ENCODE data around the gene FAM83B.
"Not testable (repeated sequence)": the region's sequence is repeated elsewhere in the genome, so short reads cannot be mapped to it uniquely, and the experiment has no call there.

Gene FAM83B

GRCh38 chr6:54846243-54846856 is at the start of gene FAM83B:
FAM83B (plus strand) TSS chr6:54846771; CDS start chr6:54870247, 23,476 bp downstream.
- ATAC-seq: no peak
- no peak for TF ChIP-seq SNAI2 (CRISPR knock-in tag; IDR thresholded peaks at IDR 0.05)
- no peak for TF ChIP-seq ESRRG (CRISPR knock-in tag; IDR thresholded peaks at IDR 0.05)
- TF ChIP-seq ZFP3 (CRISPR knock-in tag; IDR thresholded peaks at IDR 0.05): no peak
- TF ChIP-seq ZNF565 (CRISPR knock-in tag; conservative IDR thresholded peaks at IDR 0.05; ENCODE audit: low read depth): no peak
- TF ChIP-seq BACH2 (CRISPR knock-in tag; IDR thresholded peaks at IDR 0.05; ENCODE audit: borderline replicate concordance): no peak
- no peak for TF ChIP-seq ZC3H10 (CRISPR knock-in tag; IDR thresholded peaks at IDR 0.05)
- TF ChIP-seq OSR1 (CRISPR knock-in tag; IDR thresholded peaks at IDR 0.05): no peak
- TF ChIP-seq, protein P1, sequence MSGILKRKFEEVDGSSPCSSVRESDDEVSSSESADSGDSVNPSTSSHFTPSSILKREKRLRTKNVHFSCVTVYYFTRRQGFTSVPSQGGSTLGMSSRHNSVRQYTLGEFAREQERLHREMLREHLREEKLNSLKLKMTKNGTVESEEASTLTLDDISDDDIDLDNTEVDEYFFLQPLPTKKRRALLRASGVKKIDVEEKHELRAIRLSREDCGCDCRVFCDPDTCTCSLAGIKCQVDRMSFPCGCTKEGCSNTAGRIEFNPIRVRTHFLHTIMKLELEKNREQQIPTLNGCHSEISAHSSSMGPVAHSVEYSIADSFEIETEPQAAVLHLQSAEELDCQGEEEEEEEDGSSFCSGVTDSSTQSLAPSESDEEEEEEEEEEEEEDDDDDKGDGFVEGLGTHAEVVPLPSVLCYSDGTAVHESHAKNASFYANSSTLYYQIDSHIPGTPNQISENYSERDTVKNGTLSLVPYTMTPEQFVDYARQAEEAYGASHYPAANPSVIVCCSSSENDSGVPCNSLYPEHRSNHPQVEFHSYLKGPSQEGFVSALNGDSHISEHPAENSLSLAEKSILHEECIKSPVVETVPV (CRISPR knock-in tag; IDR thresholded peaks at IDR 0.05): no peak
- TF ChIP-seq ARNTL (CRISPR knock-in tag; IDR thresholded peaks at IDR 0.05; ENCODE audit: borderline replicate concordance, low read depth): no peak
- TF ChIP-seq ZFP30 (CRISPR knock-in tag; IDR thresholded peaks at IDR 0.05): no peak
- no peak for TF ChIP-seq PPARA (CRISPR knock-in tag; IDR thresholded peaks at IDR 0.05; ENCODE audit: borderline replicate concordance)
- no peak for TF ChIP-seq GLIS3 (CRISPR knock-in tag; IDR thresholded peaks at IDR 0.05)
- TF ChIP-seq TOX (CRISPR knock-in tag; IDR thresholded peaks at IDR 0.05; ENCODE audit: borderline replicate concordance): no peak
- TF ChIP-seq, protein P2, sequence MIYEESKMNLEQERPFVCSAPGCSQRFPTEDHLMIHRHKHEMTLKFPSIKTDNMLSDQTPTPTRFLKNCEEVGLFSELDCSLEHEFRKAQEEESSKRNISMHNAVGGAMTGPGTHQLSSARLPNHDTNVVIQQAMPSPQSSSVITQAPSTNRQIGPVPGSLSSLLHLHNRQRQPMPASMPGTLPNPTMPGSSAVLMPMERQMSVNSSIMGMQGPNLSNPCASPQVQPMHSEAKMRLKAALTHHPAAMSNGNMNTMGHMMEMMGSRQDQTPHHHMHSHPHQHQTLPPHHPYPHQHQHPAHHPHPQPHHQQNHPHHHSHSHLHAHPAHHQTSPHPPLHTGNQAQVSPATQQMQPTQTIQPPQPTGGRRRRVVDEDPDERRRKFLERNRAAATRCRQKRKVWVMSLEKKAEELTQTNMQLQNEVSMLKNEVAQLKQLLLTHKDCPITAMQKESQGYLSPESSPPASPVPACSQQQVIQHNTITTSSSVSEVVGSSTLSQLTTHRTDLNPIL (CRISPR knock-in tag; IDR thresholded peaks at IDR 0.05; ENCODE audit: low read depth): no peak
- TF ChIP-seq, protein P3, sequence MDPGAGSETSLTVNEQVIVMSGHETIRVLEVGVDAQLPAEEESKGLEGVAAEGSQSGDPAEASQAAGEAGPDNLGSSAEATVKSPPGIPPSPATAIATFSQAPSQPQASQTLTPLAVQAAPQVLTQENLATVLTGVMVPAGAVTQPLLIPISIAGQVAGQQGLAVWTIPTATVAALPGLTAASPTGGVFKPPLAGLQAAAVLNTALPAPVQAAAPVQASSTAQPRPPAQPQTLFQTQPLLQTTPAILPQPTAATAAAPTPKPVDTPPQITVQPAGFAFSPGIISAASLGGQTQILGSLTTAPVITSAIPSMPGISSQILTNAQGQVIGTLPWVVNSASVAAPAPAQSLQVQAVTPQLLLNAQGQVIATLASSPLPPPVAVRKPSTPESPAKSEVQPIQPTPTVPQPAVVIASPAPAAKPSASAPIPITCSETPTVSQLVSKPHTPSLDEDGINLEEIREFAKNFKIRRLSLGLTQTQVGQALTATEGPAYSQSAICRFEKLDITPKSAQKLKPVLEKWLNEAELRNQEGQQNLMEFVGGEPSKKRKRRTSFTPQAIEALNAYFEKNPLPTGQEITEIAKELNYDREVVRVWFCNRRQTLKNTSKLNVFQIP (CRISPR knock-in tag; IDR thresholded peaks at IDR 0.05; ENCODE audit: borderline replicate concordance, low read depth): no peak
- TF ChIP-seq ZNF8 (CRISPR knock-in tag; IDR thresholded peaks at IDR 0.05): no peak
- no peak for TF ChIP-seq RARB (CRISPR knock-in tag; IDR thresholded peaks at IDR 0.05)
- no peak for TF ChIP-seq PATZ1 (CRISPR knock-in tag; IDR thresholded peaks at IDR 0.05; ENCODE audit: borderline replicate concordance)

DNA sequence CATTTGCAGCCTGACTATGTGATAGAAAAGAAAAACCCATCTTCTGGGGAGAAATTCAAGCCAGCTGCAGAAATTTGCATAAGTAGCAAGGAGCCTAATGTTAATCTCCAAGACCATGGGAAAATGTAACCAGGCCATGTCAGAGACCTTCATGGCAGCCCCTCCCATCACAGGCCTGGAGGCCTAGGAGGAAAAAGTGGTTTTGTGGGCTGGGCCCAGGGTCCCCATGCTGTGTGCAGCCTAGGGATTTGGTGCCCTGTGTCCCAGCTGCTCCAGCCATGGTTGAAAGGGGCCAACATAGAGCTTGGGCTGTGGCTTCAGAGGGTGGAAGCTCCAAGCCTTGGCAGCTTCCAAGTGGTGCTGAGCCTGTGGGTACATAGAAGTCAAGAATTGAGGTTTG is 49.7 kb upstream of the FAM83B start:
- ATAC-seq: not testable (repeated sequence)

GRCh38 chr6:54800050-54800600 is 46.4 kb upstream of the FAM83B start:
- TF ChIP-seq GLIS3 (CRISPR knock-in tag; IDR thresholded peaks at IDR 0.05) (no peak), ESRRG (CRISPR knock-in tag; IDR thresholded peaks at IDR 0.05) (no peak), ZNF70 (CRISPR knock-in tag; IDR thresholded peaks at IDR 0.05) (no peak), ZC3H10 (CRISPR knock-in tag; IDR thresholded peaks at IDR 0.05) (no peak), ZNF8 (CRISPR knock-in tag; IDR thresholded peaks at IDR 0.05) (no peak)
- no peak for ATAC-seq

DNA sequence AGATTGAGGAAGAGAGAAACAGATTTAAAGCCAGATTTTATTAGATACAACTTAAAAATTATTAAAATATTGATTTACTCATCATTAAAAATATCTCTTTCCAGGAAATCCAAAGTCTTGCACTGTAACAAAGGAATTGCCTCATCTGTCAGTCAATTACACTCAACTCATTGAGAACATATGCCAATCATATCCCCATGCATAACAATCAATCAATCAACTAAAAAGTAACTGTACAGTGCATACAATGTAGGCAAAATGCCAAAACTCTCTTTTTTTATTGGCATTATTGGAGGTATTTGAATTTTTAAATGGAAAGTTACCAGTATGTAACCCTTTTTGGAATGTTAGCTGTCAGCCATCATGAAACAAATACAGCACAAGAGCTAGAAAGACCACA is 45.3 kb upstream of the FAM83B start:
- no peak for ATAC-seq
- TF ChIP-seq PATZ1 (CRISPR knock-in tag; IDR thresholded peaks at IDR 0.05; ENCODE audit: borderline replicate concordance) (no peak), TOX (CRISPR knock-in tag; IDR thresholded peaks at IDR 0.05; ENCODE audit: borderline replicate concordance) (no peak), ZFP3 (CRISPR knock-in tag; IDR thresholded peaks at IDR 0.05) (no peak), SNAI2 (CRISPR knock-in tag; IDR thresholded peaks at IDR 0.05) (no peak), ZFP30 (CRISPR knock-in tag; IDR thresholded peaks at IDR 0.05) (no peak), ZC3H10 (CRISPR knock-in tag; IDR thresholded peaks at IDR 0.05) (no peak), OSR1 (CRISPR knock-in tag; IDR thresholded peaks at IDR 0.05) (no peak), PPARA (CRISPR knock-in tag; IDR thresholded peaks at IDR 0.05; ENCODE audit: borderline replicate concordance) (no peak), RARB (CRISPR knock-in tag; IDR thresholded peaks at IDR 0.05) (no peak), ESRRG (CRISPR knock-in tag; IDR thresholded peaks at IDR 0.05) (no peak), ARNTL (CRISPR knock-in tag; IDR thresholded peaks at IDR 0.05; ENCODE audit: borderline replicate concordance, low read depth) (no peak), CSDC2 (CRISPR knock-in tag; IDR thresholded peaks at IDR 0.05) (no peak)
- TF ChIP-seq, protein P4, sequence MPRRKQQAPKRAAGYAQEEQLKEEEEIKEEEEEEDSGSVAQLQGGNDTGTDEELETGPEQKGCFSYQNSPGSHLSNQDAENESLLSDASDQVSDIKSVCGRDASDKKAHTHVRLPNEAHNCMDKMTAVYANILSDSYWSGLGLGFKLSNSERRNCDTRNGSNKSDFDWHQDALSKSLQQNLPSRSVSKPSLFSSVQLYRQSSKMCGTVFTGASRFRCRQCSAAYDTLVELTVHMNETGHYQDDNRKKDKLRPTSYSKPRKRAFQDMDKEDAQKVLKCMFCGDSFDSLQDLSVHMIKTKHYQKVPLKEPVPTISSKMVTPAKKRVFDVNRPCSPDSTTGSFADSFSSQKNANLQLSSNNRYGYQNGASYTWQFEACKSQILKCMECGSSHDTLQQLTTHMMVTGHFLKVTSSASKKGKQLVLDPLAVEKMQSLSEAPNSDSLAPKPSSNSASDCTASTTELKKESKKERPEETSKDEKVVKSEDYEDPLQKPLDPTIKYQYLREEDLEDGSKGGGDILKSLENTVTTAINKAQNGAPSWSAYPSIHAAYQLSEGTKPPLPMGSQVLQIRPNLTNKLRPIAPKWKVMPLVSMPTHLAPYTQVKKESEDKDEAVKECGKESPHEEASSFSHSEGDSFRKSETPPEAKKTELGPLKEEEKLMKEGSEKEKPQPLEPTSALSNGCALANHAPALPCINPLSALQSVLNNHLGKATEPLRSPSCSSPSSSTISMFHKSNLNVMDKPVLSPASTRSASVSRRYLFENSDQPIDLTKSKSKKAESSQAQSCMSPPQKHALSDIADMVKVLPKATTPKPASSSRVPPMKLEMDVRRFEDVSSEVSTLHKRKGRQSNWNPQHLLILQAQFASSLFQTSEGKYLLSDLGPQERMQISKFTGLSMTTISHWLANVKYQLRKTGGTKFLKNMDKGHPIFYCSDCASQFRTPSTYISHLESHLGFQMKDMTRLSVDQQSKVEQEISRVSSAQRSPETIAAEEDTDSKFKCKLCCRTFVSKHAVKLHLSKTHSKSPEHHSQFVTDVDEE (CRISPR knock-in tag; IDR thresholded peaks at IDR 0.05): no peak
- TF ChIP-seq, protein P2 (CRISPR knock-in tag; IDR thresholded peaks at IDR 0.05; ENCODE audit: low read depth): no peak
